GM12864 (cell line): ENCODE measurements around the gene IL22.

ENCODE experiments used
- DNase-seq: peaks from one replicate; pipeline ENCODE4 v3.0.0-alpha.2; 2011; ENCODE audit warnings: low read depth
- H3K4me3 ChIP-seq: 2 replicates; pipeline ENCODE4 v1.5.1; 2011; ENCODE audit warnings: mild to moderate bottlenecking, low read depth, low read length, control low read depth
- TF ChIP-seq, protein P1 (sequence below): IDR thresholded peaks from 2 replicates; pipeline ENCODE4 v1.5.1; 2011; ENCODE audit warnings: low read depth, mild to moderate bottlenecking, moderate library complexity, low read length, control low read depth, inconsistent platforms; ENCODE audit errors: missing control alignments

Gene IL22, protein sequence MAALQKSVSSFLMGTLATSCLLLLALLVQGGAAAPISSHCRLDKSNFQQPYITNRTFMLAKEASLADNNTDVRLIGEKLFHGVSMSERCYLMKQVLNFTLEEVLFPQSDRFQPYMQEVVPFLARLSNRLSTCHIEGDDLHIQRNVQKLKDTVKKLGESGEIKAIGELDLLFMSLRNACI

DNA sequence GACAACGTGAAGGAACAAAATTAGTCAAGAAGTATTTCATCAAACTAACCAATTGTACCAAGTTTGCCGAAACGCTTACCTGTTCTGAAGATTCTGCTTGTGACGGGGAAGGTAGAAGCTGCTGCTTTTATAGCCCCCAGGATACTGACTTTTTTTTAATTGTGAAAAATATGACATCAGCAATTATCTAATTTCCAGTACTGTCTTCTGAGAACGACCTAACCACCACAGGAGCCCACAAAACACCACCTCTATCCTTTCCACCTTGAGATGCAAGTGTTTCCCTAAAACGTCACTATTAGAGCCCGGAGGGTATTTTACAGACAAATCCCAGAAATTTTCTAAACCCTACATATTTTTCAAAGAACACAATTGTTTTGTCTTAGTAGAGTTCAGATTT is at the start of gene IL22:
TSS of gene IL22 (minus strand) at position 101 of the 400 bp plus-strand sequence. CDS start 156 bp downstream, outside the sequence.
- TF ChIP-seq, protein P1, sequence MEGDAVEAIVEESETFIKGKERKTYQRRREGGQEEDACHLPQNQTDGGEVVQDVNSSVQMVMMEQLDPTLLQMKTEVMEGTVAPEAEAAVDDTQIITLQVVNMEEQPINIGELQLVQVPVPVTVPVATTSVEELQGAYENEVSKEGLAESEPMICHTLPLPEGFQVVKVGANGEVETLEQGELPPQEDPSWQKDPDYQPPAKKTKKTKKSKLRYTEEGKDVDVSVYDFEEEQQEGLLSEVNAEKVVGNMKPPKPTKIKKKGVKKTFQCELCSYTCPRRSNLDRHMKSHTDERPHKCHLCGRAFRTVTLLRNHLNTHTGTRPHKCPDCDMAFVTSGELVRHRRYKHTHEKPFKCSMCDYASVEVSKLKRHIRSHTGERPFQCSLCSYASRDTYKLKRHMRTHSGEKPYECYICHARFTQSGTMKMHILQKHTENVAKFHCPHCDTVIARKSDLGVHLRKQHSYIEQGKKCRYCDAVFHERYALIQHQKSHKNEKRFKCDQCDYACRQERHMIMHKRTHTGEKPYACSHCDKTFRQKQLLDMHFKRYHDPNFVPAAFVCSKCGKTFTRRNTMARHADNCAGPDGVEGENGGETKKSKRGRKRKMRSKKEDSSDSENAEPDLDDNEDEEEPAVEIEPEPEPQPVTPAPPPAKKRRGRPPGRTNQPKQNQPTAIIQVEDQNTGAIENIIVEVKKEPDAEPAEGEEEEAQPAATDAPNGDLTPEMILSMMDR, result no peak
- H3K4me3 ChIP-seq, result no peak within 1 kb of the TSS
- no peak for DNase-seq

DNA sequence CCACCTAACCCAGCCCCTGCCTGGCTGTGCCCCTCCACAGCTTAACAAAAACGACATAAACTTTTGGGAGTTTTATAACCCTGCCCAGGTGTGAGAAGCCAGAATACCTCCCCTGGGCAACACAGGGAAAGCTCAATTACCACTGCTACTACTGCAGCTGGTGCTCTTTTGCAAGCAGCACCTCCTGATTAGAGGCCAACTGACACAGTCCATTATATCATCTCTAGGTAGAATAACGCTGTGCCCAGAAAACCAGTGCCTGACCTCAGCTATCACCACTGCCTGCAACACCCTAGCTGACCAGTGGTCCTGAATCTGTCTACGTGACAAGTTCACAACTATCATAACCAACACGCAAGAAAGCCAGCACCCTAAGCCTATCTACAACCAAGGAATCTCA is 44.5 kb upstream of the IL22 start:
- no peak overlapping the region for H3K4me3 ChIP-seq
- DNase-seq, result no peak
- TF ChIP-seq, protein P1, result no peak

DNA sequence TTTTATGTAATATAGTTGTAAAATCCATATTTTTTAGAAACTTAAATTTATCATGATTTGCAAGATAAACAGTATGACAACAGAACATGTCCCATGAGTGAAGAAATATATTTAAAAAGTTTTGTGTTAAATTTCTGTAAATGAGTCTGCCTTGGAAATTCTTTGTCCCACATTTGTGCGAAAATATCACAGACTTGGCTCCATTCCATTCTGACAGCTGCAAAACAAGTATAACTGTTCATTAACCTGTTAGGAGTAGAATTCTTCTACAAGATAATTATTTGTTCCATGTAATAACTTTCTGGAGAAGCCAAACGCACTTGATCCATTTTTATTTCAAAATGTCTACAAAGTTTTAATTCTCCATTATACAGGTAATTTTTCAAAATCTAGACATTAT is 40.8 kb upstream of the IL22 start:
- no peak for DNase-seq
- no peak overlapping the region for H3K4me3 ChIP-seq
- TF ChIP-seq, protein P1, result no peak

DNA sequence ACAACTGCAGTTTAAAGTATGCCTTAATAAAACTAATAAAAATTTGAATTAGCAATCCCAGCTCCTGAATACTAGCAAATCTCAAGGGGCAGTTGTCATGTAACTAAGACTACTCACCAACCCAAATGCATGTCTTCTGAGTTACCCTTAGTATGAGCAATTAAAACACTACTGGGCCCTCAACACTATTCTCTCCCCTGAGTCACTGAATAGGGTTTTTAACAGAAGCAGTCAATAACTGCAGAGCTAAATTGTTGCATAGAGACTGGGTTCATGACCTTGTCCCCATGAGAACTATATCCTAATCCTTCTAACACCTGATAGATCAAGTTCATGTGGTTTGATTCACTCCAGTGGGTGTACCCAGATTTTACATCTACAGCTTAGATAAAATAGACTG is 39.9 kb upstream of the IL22 start:
- H3K4me3 ChIP-seq, result no peak overlapping the region
- no peak for DNase-seq
- TF ChIP-seq, protein P1, result no peak

DNA sequence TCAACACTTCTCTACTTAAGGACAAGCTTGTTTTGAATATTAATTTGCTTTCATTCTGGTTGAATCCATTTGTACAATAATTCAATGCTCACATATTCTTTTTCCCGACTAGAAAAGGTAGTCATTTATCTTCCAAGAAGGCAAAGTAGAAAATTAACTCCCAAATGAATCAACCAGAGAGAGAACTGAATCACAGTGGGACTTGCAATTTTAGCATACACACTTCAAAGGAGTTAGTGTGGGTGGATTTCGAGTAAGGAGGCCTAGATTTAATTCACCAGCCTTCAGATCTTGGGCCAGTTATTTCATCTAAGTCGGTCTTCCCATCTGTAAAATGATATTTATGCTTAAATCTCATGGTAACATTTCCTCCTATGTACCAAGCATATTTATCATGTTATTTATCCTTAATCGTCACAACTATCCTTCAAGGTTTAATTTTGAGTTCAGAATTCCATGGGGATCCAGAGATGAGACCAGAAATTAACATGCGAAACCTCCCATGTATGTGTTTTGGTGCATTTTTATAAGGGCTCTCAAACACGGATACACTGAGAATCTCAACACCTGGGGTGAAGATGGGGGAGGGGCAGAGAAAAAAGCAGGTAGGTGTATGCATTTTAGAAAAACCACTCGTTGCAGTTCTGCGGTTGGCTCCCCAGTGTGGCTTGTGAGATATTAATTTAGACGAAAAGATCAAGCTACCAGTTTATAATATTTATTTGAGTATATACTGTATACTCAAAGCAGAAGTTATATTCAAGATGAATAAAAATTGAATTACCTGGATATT is 38.9 kb upstream of the IL22 start:
- no peak for DNase-seq
- H3K4me3 ChIP-seq, result no peak overlapping the region
- TF ChIP-seq, protein P1, result no peak

DNA sequence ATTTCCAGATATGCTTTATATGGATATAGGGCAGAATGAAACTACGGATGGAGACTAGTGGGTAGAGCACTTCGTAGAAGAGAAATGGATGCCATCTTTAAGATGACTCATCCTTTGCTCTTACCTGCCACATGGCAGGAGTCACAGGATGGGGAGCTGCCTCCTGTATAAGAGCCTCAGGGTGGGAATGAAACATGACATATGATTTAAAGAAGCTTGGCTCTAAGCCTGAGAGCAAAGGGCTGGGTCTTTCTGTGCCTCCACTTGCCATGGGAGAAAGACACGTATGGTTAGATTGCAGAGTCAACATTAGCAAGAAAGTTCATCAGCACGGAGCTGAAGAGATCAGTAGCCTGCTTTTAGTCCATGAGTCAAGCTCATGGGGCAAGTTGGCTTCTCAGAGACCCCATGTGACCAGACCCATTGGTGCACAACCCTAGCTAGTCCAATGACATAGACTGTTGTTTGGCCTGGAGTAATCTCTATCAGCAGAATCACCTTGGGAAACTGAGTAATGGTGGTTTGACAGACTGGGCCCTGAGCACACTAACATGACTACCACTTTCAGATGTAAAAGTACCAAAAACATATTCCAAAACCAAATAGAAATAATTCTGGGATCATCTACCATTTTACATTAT is 38.1 kb upstream of the IL22 start:
- H3K4me3 ChIP-seq, result no peak overlapping the region
- TF ChIP-seq, protein P1, result no peak

DNA sequence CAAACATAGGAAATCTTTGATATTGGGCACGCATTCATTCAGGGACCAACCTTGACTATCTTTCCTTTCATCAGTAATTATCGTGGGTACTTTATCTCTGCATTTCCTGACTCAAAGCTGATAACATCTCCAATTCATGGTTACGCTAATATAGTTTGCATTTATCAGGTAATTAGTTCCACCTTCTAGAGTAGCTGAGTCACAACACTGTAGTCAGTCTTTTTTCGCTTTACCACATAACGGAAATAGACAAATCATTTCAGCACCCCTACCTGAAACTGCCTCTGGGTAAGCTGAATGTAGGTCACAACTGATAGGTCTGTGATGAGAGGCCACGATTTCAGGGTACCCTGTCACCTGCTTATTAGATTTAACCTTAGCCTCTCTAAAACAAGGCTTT is 36.7 kb upstream of the IL22 start:
- H3K4me3 ChIP-seq, result no peak overlapping the region
- TF ChIP-seq, protein P1, result no peak
- DNase-seq, result peak; percentile 68

More for the DNA sequence above, 38.1 kb upstream of the IL22 start:
- DNase-seq, result no peak
